ENCODE results near the gene MICAL2. TPM values are rescaled to one million over a fixed set of nuclear protein-coding genes. Genes with fewer than 3 reads are reported as not detected.

Gene MICAL2
- polyA plus RNA-seq, 4 donors: 15.9 to 41.1 (median 25.6) TPM

DNA sequence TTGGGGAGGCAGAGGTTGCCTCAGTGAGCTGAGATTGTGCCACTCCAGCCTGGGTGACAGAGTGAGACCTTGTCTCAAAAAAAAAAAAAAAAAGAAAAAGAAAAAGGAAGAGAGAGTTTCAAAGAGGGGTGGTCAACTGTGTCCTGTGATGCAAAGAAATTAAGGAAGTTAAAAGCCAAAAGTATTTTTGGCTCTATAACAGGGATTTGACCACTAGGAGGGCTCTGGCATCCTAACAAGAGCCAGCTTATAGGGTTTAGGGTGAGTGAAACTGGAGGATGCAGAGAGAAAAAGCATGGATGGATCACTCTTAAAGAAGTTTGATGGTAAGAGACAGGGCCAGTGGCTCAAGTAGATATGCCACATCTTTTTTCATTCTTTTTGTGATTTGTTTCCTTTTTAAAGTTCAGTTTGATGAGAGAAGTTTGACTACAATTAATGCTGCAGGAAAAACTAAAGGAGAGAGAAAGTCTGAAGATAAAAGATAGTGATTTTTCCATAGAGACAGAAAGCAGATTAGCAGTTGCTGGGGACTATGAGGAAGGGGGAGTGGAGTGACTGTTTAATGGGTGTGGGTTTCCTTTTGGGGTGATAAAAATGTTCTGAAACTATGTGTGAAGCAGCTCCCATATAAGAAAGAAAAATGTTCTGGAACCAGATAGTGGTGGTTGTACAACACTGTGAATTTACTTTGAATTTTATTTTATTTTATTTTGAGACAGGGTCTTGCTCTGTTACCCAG lies 11.1 kb upstream of the MICAL2 start:
- no peaks in the 10 kb centered on the region for H3K36me3 ChIP-seq (ENCODE audit: control insufficient read depth in 3 of 3, insufficient read depth in 2 of 3, low read depth in 1 of 3, low read length in 3 of 3)
- no peak for FAIRE-seq
- no peak overlapping the region for H3K4me3 ChIP-seq (ENCODE audit: low read depth in 1 of 3, low read length in 3 of 3)
- H3K4me1 ChIP-seq (ENCODE audit: control insufficient read depth in 3 of 3, insufficient read depth in 2 of 3, low read depth in 1 of 3, low read length in 2 of 3): peaks cover 0 to 28% (median 6%) of the 10 kb centered on the region in 3 donors
- no peaks in the 10 kb centered on the region for H3K9me3 ChIP-seq (ENCODE audit: control insufficient read depth in 2 of 2, insufficient read depth in 1 of 2, low read depth in 1 of 2, low read length in 1 of 2)
- no peak overlapping the region for H3K27ac ChIP-seq (ENCODE audit: low read depth in 1 of 3, low read length in 2 of 3)
- H3K27me3 ChIP-seq (ENCODE audit: control insufficient read depth in 3 of 3, insufficient read depth in 3 of 3, low read length in 3 of 3): no peaks in the 10 kb centered on the region
- no peak for DNase-seq

DNA sequence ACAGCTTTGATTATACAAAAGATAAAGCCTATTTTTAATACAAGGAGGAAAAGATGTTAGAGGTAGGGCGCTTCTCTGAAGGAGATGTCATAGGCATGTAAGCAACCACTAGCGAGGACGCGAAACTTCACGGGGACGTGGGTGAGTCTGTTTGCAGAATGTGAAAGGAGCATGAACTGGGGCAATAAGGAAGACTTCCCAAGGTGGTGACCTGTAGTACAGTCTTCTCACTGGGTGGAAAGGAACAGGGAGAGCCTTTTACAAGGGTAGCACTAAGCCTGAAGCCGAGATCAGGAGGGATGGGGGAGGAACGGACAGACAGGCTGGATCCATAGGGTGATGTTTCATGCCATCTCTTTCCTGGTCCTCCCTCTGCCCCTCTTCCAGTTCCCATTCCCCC lies 10.0 kb upstream of the MICAL2 start:
- Histone ChIP-seq H3K27ac (ENCODE audit: low read depth in 1 of 3, low read length in 2 of 3) (no peak overlapping the region), H3K9me3 (ENCODE audit: control insufficient read depth in 2 of 2, insufficient read depth in 1 of 2, low read depth in 1 of 2, low read length in 1 of 2) (no peaks in the 10 kb centered on the region), H3K27me3 (ENCODE audit: control insufficient read depth in 3 of 3, insufficient read depth in 3 of 3, low read length in 3 of 3) (no peaks in the 10 kb centered on the region), H3K4me1 (ENCODE audit: control insufficient read depth in 3 of 3, insufficient read depth in 2 of 3, low read depth in 1 of 3, low read length in 2 of 3) (peaks cover 0 to 19% (median 6%) of the 10 kb centered on the region in 3 donors), H3K36me3 (ENCODE audit: control insufficient read depth in 3 of 3, insufficient read depth in 2 of 3, low read depth in 1 of 3, low read length in 3 of 3) (no peaks in the 10 kb centered on the region), H3K4me3 (ENCODE audit: low read depth in 1 of 3, low read length in 3 of 3) (no peak overlapping the region)
- FAIRE-seq: no peak
- peak; percentile 44 to 51 for DNase-seq
- 58 to 73% (median 65%) methylated on average over 8 of the region's 8 CpGs for WGBS, 3 donors

DNA sequence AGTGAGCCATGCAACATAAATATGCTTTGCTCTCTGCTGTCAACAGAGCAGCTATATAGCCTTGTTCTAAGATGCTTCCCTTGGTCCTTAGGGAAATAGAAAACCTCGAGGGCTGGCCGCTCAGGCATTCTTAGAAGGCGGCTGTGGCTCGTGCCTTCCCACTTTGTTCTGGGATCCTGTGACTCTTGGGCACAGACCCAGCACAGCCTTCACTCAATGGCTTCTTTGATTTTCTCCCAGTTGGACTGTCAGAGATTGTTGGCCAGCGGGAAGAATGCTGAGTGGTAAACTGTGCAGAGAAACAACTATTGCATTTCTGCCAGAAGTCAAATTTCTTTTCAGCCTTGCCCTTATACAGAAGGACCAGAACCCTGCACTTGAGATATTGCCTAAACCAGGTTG lies 9.5 kb upstream of the MICAL2 start:
- H3K36me3 ChIP-seq (ENCODE audit: control insufficient read depth in 3 of 3, insufficient read depth in 2 of 3, low read depth in 1 of 3, low read length in 3 of 3): no peaks in the 10 kb centered on the region
- 70 to 88% (median 80%) methylated on average over 5 of the region's 5 CpGs for WGBS, 3 donors
- FAIRE-seq: no peak
- DNase-seq: no peak
- peaks cover 0 to 15% (median 6%) of the 10 kb centered on the region in 3 donors for H3K4me1 ChIP-seq (ENCODE audit: control insufficient read depth in 3 of 3, insufficient read depth in 2 of 3, low read depth in 1 of 3, low read length in 2 of 3)
- no peak overlapping the region for H3K27ac ChIP-seq (ENCODE audit: low read depth in 1 of 3, low read length in 2 of 3)
- no peak overlapping the region for H3K4me3 ChIP-seq (ENCODE audit: low read depth in 1 of 3, low read length in 3 of 3)
- H3K27me3 ChIP-seq (ENCODE audit: control insufficient read depth in 3 of 3, insufficient read depth in 3 of 3, low read length in 3 of 3): peaks cover 0 to 1% (median 0%) of the 10 kb centered on the region in 3 donors
- no peaks in the 10 kb centered on the region for H3K9me3 ChIP-seq (ENCODE audit: control insufficient read depth in 2 of 2, insufficient read depth in 1 of 2, low read depth in 1 of 2, low read length in 1 of 2)

GRCh38 chr11:12101318-12101717 lies 9.1 kb upstream of the MICAL2 start:
- FAIRE-seq: no peak
- Histone ChIP-seq H3K9me3 (ENCODE audit: control insufficient read depth in 2 of 2, insufficient read depth in 1 of 2, low read depth in 1 of 2, low read length in 1 of 2) (no peaks in the 10 kb centered on the region), H3K4me3 (ENCODE audit: low read depth in 1 of 3, low read length in 3 of 3) (no peak overlapping the region), H3K4me1 (ENCODE audit: control insufficient read depth in 3 of 3, insufficient read depth in 2 of 3, low read depth in 1 of 3, low read length in 2 of 3) (peaks cover 0 to 13% (median 6%) of the 10 kb centered on the region in 3 donors), H3K27ac (ENCODE audit: low read depth in 1 of 3, low read length in 2 of 3) (no peak overlapping the region), H3K36me3 (ENCODE audit: control insufficient read depth in 3 of 3, insufficient read depth in 2 of 3, low read depth in 1 of 3, low read length in 3 of 3) (no peaks in the 10 kb centered on the region), H3K27me3 (ENCODE audit: control insufficient read depth in 3 of 3, insufficient read depth in 3 of 3, low read length in 3 of 3) (peaks cover 0 to 3% (median 0%) of the 10 kb centered on the region in 3 donors)
- no peak for DNase-seq
- WGBS, 3 donors: 3 to 40% (median 15%) methylated on average over 1 of the region's 1 CpG

- 73 to 86% (median 76%) methylated on average over 5 of the region's 5 CpGs for WGBS, 3 donors
- Histone ChIP-seq H3K27ac (ENCODE audit: low read depth in 1 of 3, low read length in 2 of 3) (no peak overlapping the region), H3K4me1 (ENCODE audit: control insufficient read depth in 3 of 3, insufficient read depth in 2 of 3, low read depth in 1 of 3, low read length in 2 of 3) (peaks cover 0 to 13% (median 6%) of the 10 kb centered on the region in 3 donors), H3K9me3 (ENCODE audit: control insufficient read depth in 2 of 2, insufficient read depth in 1 of 2, low read depth in 1 of 2, low read length in 1 of 2) (no peaks in the 10 kb centered on the region), H3K36me3 (ENCODE audit: control insufficient read depth in 3 of 3, insufficient read depth in 2 of 3, low read depth in 1 of 3, low read length in 3 of 3) (no peaks in the 10 kb centered on the region), H3K4me3 (ENCODE audit: low read depth in 1 of 3, low read length in 3 of 3) (no peak overlapping the region), H3K27me3 (ENCODE audit: control insufficient read depth in 3 of 3, insufficient read depth in 3 of 3, low read length in 3 of 3) (peaks cover 0 to 3% (median 0%) of the 10 kb centered on the region in 3 donors)
- DNase-seq: peak in 1 of 2 donors; percentile 17
- no peak for FAIRE-seq
Observed at GRCh38 chr11:12102588-12103410, 7.6 kb upstream of the MICAL2 start.

DNA sequence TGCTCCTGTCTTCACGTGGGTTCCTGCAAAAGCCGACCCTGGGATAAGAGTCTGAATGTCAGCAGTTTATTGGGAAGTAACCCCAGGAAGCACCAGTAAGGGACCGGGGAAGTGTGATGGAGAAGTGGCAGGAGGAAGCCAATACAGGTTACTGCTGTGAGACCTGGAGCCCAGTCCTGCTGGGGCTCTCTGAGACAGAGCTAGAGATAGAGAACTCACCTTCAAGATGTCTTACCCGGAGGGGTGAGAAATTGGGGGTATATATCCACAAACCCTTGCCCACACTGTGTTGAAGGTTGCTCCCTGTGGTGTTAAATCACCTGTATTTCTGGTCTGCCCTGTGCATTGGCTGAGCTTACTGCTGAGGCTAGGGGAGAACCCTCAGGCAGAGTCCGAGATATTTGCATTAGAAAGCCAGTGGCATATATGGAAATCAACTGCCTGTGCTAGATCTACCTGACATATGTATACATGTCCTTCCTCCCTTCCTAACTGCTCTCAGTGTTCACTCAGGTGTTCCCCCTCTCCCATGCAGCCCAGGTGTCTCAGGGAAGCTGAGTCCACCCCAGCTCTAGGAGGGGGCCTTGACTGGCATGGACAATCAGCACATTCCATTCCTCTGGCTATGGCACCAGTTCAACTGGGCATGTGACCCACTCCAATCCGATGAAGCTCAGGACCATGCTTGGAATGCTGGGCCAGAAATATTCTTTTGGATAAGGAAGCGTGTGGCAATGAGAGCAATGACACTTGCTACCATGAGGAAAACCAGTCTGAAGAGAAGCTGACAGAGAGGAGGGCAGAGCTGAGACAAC lies 6.8 kb upstream of the MICAL2 start:
- H3K27ac ChIP-seq (ENCODE audit: low read depth in 1 of 3, low read length in 2 of 3): no peak overlapping the region
- no peak overlapping the region for H3K4me3 ChIP-seq (ENCODE audit: low read depth in 1 of 3, low read length in 3 of 3)
- WGBS, 3 donors: 68 to 78% (median 76%) methylated on average over 7 of the region's 7 CpGs
- peaks cover 0 to 3% (median 0%) of the 10 kb centered on the region in 3 donors for H3K27me3 ChIP-seq (ENCODE audit: control insufficient read depth in 3 of 3, insufficient read depth in 3 of 3, low read length in 3 of 3)
- no peaks in the 10 kb centered on the region for H3K36me3 ChIP-seq (ENCODE audit: control insufficient read depth in 3 of 3, insufficient read depth in 2 of 3, low read depth in 1 of 3, low read length in 3 of 3)
- no peak for DNase-seq
- no peak for FAIRE-seq
- H3K4me1 ChIP-seq (ENCODE audit: control insufficient read depth in 3 of 3, insufficient read depth in 2 of 3, low read depth in 1 of 3, low read length in 2 of 3): peaks cover 0 to 13% (median 6%) of the 10 kb centered on the region in 3 donors
- no peaks in the 10 kb centered on the region for H3K9me3 ChIP-seq (ENCODE audit: control insufficient read depth in 2 of 2, insufficient read depth in 1 of 2, low read depth in 1 of 2, low read length in 1 of 2)

DNA sequence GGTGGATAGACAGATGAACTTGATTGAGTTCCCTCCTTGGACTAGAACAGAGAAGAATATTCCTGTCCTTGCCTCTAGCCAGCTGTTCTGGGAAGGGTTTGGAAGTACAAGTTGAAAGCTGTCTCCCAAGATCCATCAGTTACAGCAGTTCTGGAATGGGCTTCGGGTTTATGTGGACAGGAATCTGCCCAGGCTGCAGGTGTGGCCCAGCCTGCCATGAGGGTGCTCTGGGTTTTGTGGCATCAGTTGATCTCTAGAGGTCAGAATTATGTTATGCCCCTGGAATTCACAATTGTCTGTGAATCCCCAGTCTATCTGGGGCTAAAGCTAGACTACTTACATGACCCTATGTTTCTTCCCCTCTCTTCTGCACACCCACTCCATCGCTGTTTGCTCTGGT lies 4.9 kb upstream of the MICAL2 start:
- no peak overlapping the region for H3K4me3 ChIP-seq (ENCODE audit: low read depth in 1 of 3, low read length in 3 of 3)
- H3K27me3 ChIP-seq (ENCODE audit: control insufficient read depth in 3 of 3, insufficient read depth in 3 of 3, low read length in 3 of 3): peaks cover 0 to 3% (median 0%) of the 10 kb centered on the region in 3 donors
- WGBS, 3 donors: 77 to 97% (median 93%) methylated on average over 2 of the region's 2 CpGs
- no peaks in the 10 kb centered on the region for H3K9me3 ChIP-seq (ENCODE audit: control insufficient read depth in 2 of 2, insufficient read depth in 1 of 2, low read depth in 1 of 2, low read length in 1 of 2)
- peaks cover 4 to 19% (median 4%) of the 10 kb centered on the region in 3 donors for H3K4me1 ChIP-seq (ENCODE audit: control insufficient read depth in 3 of 3, insufficient read depth in 2 of 3, low read depth in 1 of 3, low read length in 2 of 3)
- H3K36me3 ChIP-seq (ENCODE audit: control insufficient read depth in 3 of 3, insufficient read depth in 2 of 3, low read depth in 1 of 3, low read length in 3 of 3): no peaks in the 10 kb centered on the region
- no peak for FAIRE-seq
- H3K27ac ChIP-seq (ENCODE audit: low read depth in 1 of 3, low read length in 2 of 3): no peak overlapping the region
- DNase-seq: no peak

DNA sequence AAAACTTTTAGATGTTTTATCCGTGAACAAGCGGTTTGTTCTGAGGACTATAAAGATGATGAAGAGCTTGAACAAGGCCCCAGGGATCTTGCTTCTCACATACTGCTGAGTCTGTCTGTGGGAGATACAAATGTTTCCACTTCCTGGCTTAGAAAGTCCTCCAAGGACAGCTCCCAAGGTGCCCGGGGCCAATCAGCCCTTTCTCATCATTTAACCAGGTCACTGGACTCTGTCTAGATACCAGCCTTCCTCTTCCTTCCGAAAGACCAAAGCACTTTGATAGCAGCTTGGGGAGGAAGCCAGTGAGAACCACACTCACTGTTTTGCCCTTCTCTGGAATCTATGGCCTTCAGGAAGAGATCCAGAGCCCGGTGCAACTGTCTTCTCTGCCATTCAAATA lies 4.3 kb upstream of the MICAL2 start:
- Histone ChIP-seq H3K27ac (ENCODE audit: low read depth in 1 of 3, low read length in 2 of 3) (no peak overlapping the region), H3K9me3 (ENCODE audit: control insufficient read depth in 2 of 2, insufficient read depth in 1 of 2, low read depth in 1 of 2, low read length in 1 of 2) (no peaks in the 10 kb centered on the region), H3K4me1 (ENCODE audit: control insufficient read depth in 3 of 3, insufficient read depth in 2 of 3, low read depth in 1 of 3, low read length in 2 of 3) (peaks cover 1 to 19% (median 4%) of the 10 kb centered on the region in 3 donors), H3K4me3 (ENCODE audit: low read depth in 1 of 3, low read length in 3 of 3) (no peak overlapping the region), H3K36me3 (ENCODE audit: control insufficient read depth in 3 of 3, insufficient read depth in 2 of 3, low read depth in 1 of 3, low read length in 3 of 3) (no peaks in the 10 kb centered on the region), H3K27me3 (ENCODE audit: control insufficient read depth in 3 of 3, insufficient read depth in 3 of 3, low read length in 3 of 3) (peaks cover 0 to 5% (median 0%) of the 10 kb centered on the region in 3 donors)
- no peak for FAIRE-seq
- DNase-seq: no peak
- 82 to 92% (median 87%) methylated on average over 5 of the region's 5 CpGs for WGBS, 3 donors
